ENCODE results near the gene CPN2. TPM values are rescaled to one million over a fixed set of nuclear protein-coding genes. Genes with fewer than 3 reads are reported as not detected.

The CPN2 gene
- total and polyA plus RNA-seq, 2 donors (not counting 3 experiments of a cell fraction or from before 2014, with no cell fraction given) = not detected

GRCh38 chr3:194374935-194375334, 23.8 kb upstream of the CPN2 start:
- dilution Hi-C loops (cut with MboI; ENCODE audit: extremely low pct_ligation_motif_present, low sequenced_read_pairs) (no loop called here), intact Hi-C loops (cut with micrococcal nuclease) (no loop called here)
- BruUV-seq (replicated peaks) = no TSS peak
- Histone ChIP-seq H3K27ac (ENCODE audit: insufficient read depth, low read depth, low read length) (no peak overlapping the region), H3K4me1 (ENCODE audit: control insufficient read depth, extremely low read depth, insufficient read depth, low read length) (peaks cover 13% of the 10 kb centered on the region), H3K9ac (replicated peaks; ENCODE audit: extremely low read depth, insufficient read depth, low read length) (no peak overlapping the region), H3K27me3 (ENCODE audit: control insufficient read depth in 2 of 2, insufficient read depth in 2 of 2, low read length in 2 of 2) (peaks cover 5 to 8% of the 10 kb centered on the region in 2 experiments), H4K20me1 (replicated peaks; ENCODE audit: control insufficient read depth, extremely low read depth, insufficient read depth, low read length) (no peaks in the 10 kb centered on the region), H3K79me2 (ENCODE audit: control insufficient read depth, insufficient read depth, low read length) (no peaks in the 10 kb centered on the region), H3K36me3 (ENCODE audit: control insufficient read depth in 2 of 2, extremely low read depth in 1 of 2, insufficient read depth in 2 of 2, low read length in 2 of 2) (no peaks in the 10 kb centered on the region), H2AFZ (ENCODE audit: low read depth, low read length) (no peak overlapping the region), H3K9me3 (replicated peaks; ENCODE audit: control insufficient read depth, insufficient read depth, low read length) (no peaks in the 10 kb centered on the region), H3K9me1 (replicated peaks; ENCODE audit: control insufficient read depth, extremely low read depth, insufficient read depth, low read length) (no peaks in the 10 kb centered on the region), H3K4me3 (replicated peaks in 1 of 3; ENCODE audit: insufficient read depth in 1 of 3, low read depth in 1 of 3, low read length in 3 of 3) (no peak overlapping the region), H3K4me2 (ENCODE audit: insufficient read depth, low read length) (no peak overlapping the region)
- FAIRE-seq (no peak), DNase-seq (ENCODE audit: low read depth, low spot score) (no peak)
- POLR2A ChIA-PET = interaction anchor here (0.7 kb wide), 1 partner anchor 389 kb away, joined by 3 read pairs; no protein-coding TSS in a partner anchor
- CTCF ChIA-PET = interaction anchor here (0.9 to 1.6 kb wide), 5 partner anchors 11 to 41 kb away, joined by 3 to 15 read pairs (median 3); no protein-coding TSS in a partner anchor
- no peak for TF ChIP-seq GATA2 (IDR thresholded peaks at IDR 0.05; ENCODE audit: insufficient read depth, insufficient read length, low read depth, low read length)
- no peak for TF ChIP-seq JUN (IDR thresholded peaks at IDR 0.05; ENCODE audit: borderline replicate concordance, insufficient read depth, insufficient read length, low read depth)
- TF ChIP-seq EZH2 (IDR thresholded peaks at IDR 0.05; ENCODE audit: borderline replicate concordance, low read depth, low read length, severe bottlenecking) = no peak
- TF ChIP-seq POLR2A (IDR thresholded peaks at IDR 0.05; ENCODE audit: low read depth, low read length) = no peak
- TF ChIP-seq FOS (IDR thresholded peaks at IDR 0.05; ENCODE audit: borderline replicate concordance, insufficient read depth, low read length) = no peak
- no peak for TF ChIP-seq MAX (IDR thresholded peaks at IDR 0.05; ENCODE audit: insufficient read depth, insufficient read length)
- TF ChIP-seq POLR2AphosphoS5 (IDR thresholded peaks at IDR 0.05; ENCODE audit: insufficient read depth, low read depth, low read length) = no peak
- no peak for TF ChIP-seq MYC (IDR thresholded peaks at IDR 0.05; ENCODE audit: low read depth, low read length)
- no peak for TF ChIP-seq CTCF (IDR thresholded peaks at IDR 0.05; ENCODE audit: extremely low read depth in 1 of 2, insufficient read depth in 1 of 2, low read depth in 1 of 2, low read length in 2 of 2)

All from endothelial cell of umbilical vein (primary cell).